WTC11 (cell line): ENCODE data around the gene TM9SF1. TPM values are rescaled to one million over a fixed set of nuclear protein-coding genes. Genes with fewer than 3 reads are reported as not detected.

Experiments
- ATAC-seq: fragments of 200-7000 bp; cut with Tn5 transposase; 2 replicates; pipeline ENCODE4 v1.10.0; 2021; ENCODE audit warnings: mild to moderate bottlenecking, moderate library complexity
- CTCF ChIA-PET: fragments of 300-600 bp; sonication (Branson Sonifier 250); formaldehyde crosslinking; loops from one replicate; lab custom pipeline; 2021; ENCODE audit warnings: antibody characterized with exemption; lab: Charles Lee
- POLR2A ChIA-PET: fragments of 350-600 bp; sonication (Branson Sonifier 250); formaldehyde crosslinking; loops from one replicate; lab custom pipeline; 2021; ENCODE audit warnings: antibody characterized with exemption; lab: Charles Lee
- DNase-seq: peaks from one replicate; pipeline ENCODE4 v3.0.0; 2021; ENCODE audit warnings: low spot score
- H3K27ac Mint-ChIP-seq: 2 replicates; pipeline ENCODE4 v1.8.0; 2021; ENCODE audit warnings: mixed read lengths
- H3K27me3 Mint-ChIP-seq: 2 replicates; pipeline ENCODE4 v1.8.0; 2021; ENCODE audit warnings: low read depth, mild to moderate bottlenecking, moderate library complexity, mixed read lengths
- H3K36me3 Mint-ChIP-seq: 2 replicates; pipeline ENCODE4 v1.8.0; 2021; ENCODE audit warnings: mixed read lengths
- H3K4me1 Mint-ChIP-seq: 2 replicates; pipeline ENCODE4 v1.8.0; 2022; ENCODE audit warnings: mixed read lengths
- H3K4me3 Mint-ChIP-seq: 2 replicates; pipeline ENCODE4 v1.8.0; 2021; ENCODE audit warnings: mild to moderate bottlenecking, moderate library complexity, mixed read lengths
- H3K9me3 Mint-ChIP-seq: 2 replicates; pipeline ENCODE4 v1.8.0; 2021; ENCODE audit warnings: mixed read lengths
- E2F4 ChIP-seq: sonication (generic); formaldehyde crosslinking; IDR thresholded peaks from 2 replicates; pipeline ENCODE4 v1.8.1; 2022; ENCODE audit warnings: low read depth, mild to moderate bottlenecking, moderate library complexity, missing genetic modification reagents, borderline replicate concordance
- E2F5 ChIP-seq: sonication (generic); formaldehyde crosslinking; IDR thresholded peaks from 2 replicates; pipeline ENCODE4 v1.8.1; 2022; ENCODE audit warnings: mild to moderate bottlenecking, moderate library complexity, missing genetic modification reagents
- ESRRA ChIP-seq: sonication (generic); formaldehyde crosslinking; IDR thresholded peaks from 2 replicates; pipeline ENCODE4 v1.8.1; 2022; ENCODE audit warnings: mild to moderate bottlenecking, missing genetic modification reagents, borderline replicate concordance
- HMGA2 ChIP-seq: fragments of 250-450 bp; sonication (Bioruptor Pico); IDR thresholded peaks from 2 replicates; pipeline ENCODE4 v1.4.0; 2021; ENCODE audit warnings: mild to moderate bottlenecking, moderate library complexity
- NFATC4 ChIP-seq: fragments of 250-450 bp; sonication (Bioruptor Pico); IDR thresholded peaks from 2 replicates; pipeline ENCODE4 v1.9.0; 2021; ENCODE audit warnings: mild to moderate bottlenecking
- NFYB ChIP-seq: sonication (generic); formaldehyde crosslinking; conservative IDR thresholded peaks from 2 replicates; pipeline ENCODE4 v1.8.0; 2022; ENCODE audit warnings: low read depth, missing genetic modification reagents
- NR3C1 ChIP-seq: sonication (generic); formaldehyde crosslinking; conservative IDR thresholded peaks from 2 replicates; pipeline ENCODE4 v1.8.1; 2023; ENCODE audit warnings: low read depth, mild to moderate bottlenecking, missing genetic modification reagents
- OVOL2 ChIP-seq: fragments of 250-450 bp; sonication (Bioruptor Pico); IDR thresholded peaks from 2 replicates; pipeline ENCODE4 v1.9.0; 2021; ENCODE audit warnings: mild to moderate bottlenecking, borderline replicate concordance
- SMAD4 ChIP-seq: sonication (generic); formaldehyde crosslinking; IDR thresholded peaks from 2 replicates; pipeline ENCODE4 v1.8.0; 2022; ENCODE audit warnings: mild to moderate bottlenecking, missing genetic modification reagents
- TEAD4 ChIP-seq: sonication (generic); formaldehyde crosslinking; IDR thresholded peaks from 2 replicates; pipeline ENCODE4 v1.8.0; 2022; ENCODE audit warnings: mild to moderate bottlenecking, missing genetic modification reagents
- ZNF121 ChIP-seq: sonication (generic); formaldehyde crosslinking; IDR thresholded peaks from 2 replicates; pipeline ENCODE4 v1.8.0; 2023; ENCODE audit warnings: missing genetic modification reagents
- ZNF396 ChIP-seq: fragments of 250-450 bp; sonication (Bioruptor Pico); IDR thresholded peaks from 2 replicates; pipeline ENCODE4 v1.8.0; 2021; ENCODE audit warnings: mild to moderate bottlenecking, moderate library complexity, borderline replicate concordance
- ZNF532 ChIP-seq: fragments of 250-450 bp; sonication (Bioruptor Pico); IDR thresholded peaks from 2 replicates; pipeline ENCODE4 v1.9.0; 2021; ENCODE audit warnings: mild to moderate bottlenecking, borderline replicate concordance
- total RNA-seq: library from RNA; stranded (reverse); gene quantifications from 3 replicates; pipeline ENCODE4 v1.2.3, GENCODE V29; 2021

The TM9SF1 gene
- total RNA-seq, 1 experiment from 2014 or later, result 27.9 TPM

GRCh38 chr14:24182110-24182882, 12.9 kb downstream of the TM9SF1 start:
- POLR2A ChIA-PET, result no interaction called here
- CTCF ChIA-PET, result interaction anchor here (1.3 kb wide), 1 partner anchor 250 kb away, joined by 3 read pairs; no protein-coding TSS in a partner anchor
- Mint-ChIP-seq H3K27me3 (no peaks in the 10 kb centered on the region), H3K4me1 (0 out of 2 replicates have a peak, but pooled peaks cover 4% of the 10 kb centered on the region), H3K4me3 (no peak overlapping the region)
- no peak for ATAC-seq
- TF ChIP-seq ZNF396 (CRISPR knock-in tag) (no peak), NFYB (CRISPR knock-in tag) (no peak)
- TF ChIP-seq, all 79 proteins: peak for 0
- Mint-ChIP-seq H3K27ac (no peak overlapping the region), H3K36me3 (peaks cover 47% of the 10 kb centered on the region), H3K9me3 (no peaks in the 10 kb centered on the region)
- no peak for DNase-seq

- Mint-ChIP-seq H3K27ac (no peak overlapping the region), H3K4me3 (no peak overlapping the region), H3K9me3 (no peaks in the 10 kb centered on the region), H3K4me1 (no peaks in the 10 kb centered on the region), H3K36me3 (peaks cover 47% of the 10 kb centered on the region), H3K27me3 (no peaks in the 10 kb centered on the region)
- ChIA-PET CTCF (interaction anchor here (1.1 to 1.3 kb wide), 2 partner anchors 20 to 251 kb away, joined by 3 read pairs; partner anchors contain the start of gene IRF9), POLR2A (no interaction called here)
- TF ChIP-seq E2F5 (no peak), HMGA2 (CRISPR knock-in tag) (no peak), ZNF532 (CRISPR knock-in tag) (no peak), TEAD4 (CRISPR knock-in tag) (no peak), ESRRA (CRISPR knock-in tag) (no peak), OVOL2 (CRISPR knock-in tag) (no peak), E2F4 (CRISPR knock-in tag) (no peak), ZNF121 (no peak), NFATC4 (no peak), SMAD4 (no peak), NR3C1 (no peak)
- no peak for DNase-seq
- no peak for ATAC-seq
These were observed 13.7 kb downstream of the TM9SF1 start for GRCh38 chr14:24181371-24182077.
